ENCODE results near the gene TSPYL1.
A peak's percentile ranks its signal among the peaks of the same experiment; 100 is the strongest.

TSPYL1 gene

DNA sequence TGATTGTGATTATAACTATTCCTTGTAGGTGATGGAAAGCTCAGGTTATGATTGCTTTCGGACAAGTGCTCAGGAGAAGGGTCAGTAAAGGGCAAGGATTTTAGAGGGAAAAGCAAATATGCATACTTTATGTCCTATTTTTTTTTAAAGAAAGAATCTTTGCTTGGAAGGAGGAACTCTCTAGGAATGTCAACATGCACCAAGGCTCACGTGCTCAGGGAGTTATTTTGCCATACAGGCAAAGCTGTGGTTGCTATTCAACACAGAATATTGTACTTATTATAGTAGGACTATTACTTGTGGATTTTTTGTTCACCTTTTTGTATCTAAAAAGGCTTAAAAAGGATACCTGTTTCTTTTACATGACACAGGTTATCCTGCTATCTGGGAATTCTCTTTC lies 3.0 kb upstream of the TSPYL1 start:
- TF ChIP-seq CTCF (IDR thresholded peaks at IDR 0.05; ENCODE audit: insufficient read depth, low read length, missing control alignments): no peak
- CTCF ChIA-PET: interaction anchor here (1.0 to 1.6 kb wide), 4 partner anchors 12 to 280 kb away, joined by 3 to 8 read pairs (median 4); no protein-coding TSS in a partner anchor
- POLR2A ChIA-PET: interaction anchor here (0.8 kb wide), 1 partner anchor 104 kb away, joined by 5 read pairs; no protein-coding TSS in a partner anchor
- H3K4me3 ChIP-seq (ENCODE audit: low read depth, low read length): no peak overlapping the region
- DNase-seq (ENCODE audit: low read depth, low spot score): no peak

DNA sequence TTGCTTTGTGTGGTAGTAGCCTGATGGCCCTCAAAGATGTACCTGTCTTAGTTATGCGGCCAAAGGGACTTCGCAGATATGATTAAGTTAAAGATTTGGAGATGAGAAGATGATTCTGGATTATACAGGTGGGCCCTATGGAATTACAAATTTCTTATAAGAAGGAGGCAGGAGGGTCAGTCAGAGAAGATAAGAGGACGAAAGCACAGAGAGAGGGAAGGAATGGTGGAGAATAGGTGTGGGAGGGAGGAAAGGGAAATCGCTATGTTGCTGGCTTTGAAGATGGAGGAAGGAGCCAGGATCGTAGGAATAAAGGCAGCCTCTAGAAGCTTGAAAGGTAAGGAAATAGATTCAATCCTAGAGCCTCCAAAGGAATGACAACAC lies 1.2 kb upstream of the TSPYL1 start:
- ChIA-PET CTCF (interaction anchor here (0.9 to 5.3 kb wide), 16 partner anchors 9 to 284 kb away, joined by 3 to 37 read pairs (median 4); partner anchors contain the start of gene CALHM5), POLR2A (no interaction called here)
- H3K4me3 ChIP-seq (ENCODE audit: low read depth, low read length): no peak overlapping the region
- no peak for DNase-seq (ENCODE audit: low read depth, low spot score)
- TF ChIP-seq CTCF (IDR thresholded peaks at IDR 0.05; ENCODE audit: insufficient read depth, low read length, missing control alignments): no peak

GRCh38 chr6:116280161-116280932 lies 617 bp upstream of the TSPYL1 start:
- DNase-seq (ENCODE audit: low read depth, low spot score): no peak
- POLR2A ChIA-PET: interaction anchor here (0.8 to 2.1 kb wide), 8 partner anchors 8 to 283 kb away, joined by 3 to 10 read pairs (median 4); partner anchors contain the start of genes DSE and TSPYL4
- H3K4me3 ChIP-seq (ENCODE audit: low read depth, low read length): peak overlapping the region; percentile 90
- CTCF ChIA-PET: interaction anchor here (0.9 to 5.3 kb wide), 18 partner anchors 8 to 285 kb away, joined by 3 to 37 read pairs (median 4); partner anchors contain the start of genes CALHM4 and CALHM5
- no peak for TF ChIP-seq CTCF (IDR thresholded peaks at IDR 0.05; ENCODE audit: insufficient read depth, low read length, missing control alignments)

GRCh38 chr6:116278854-116279231 lies 887 bp downstream of the TSPYL1 start:
- POLR2A ChIA-PET: interaction anchor here (1.1 to 2.1 kb wide), 6 partner anchors 9 to 284 kb away, joined by 3 to 10 read pairs (median 4); partner anchors contain the start of gene DSE
- H3K4me3 ChIP-seq (ENCODE audit: low read depth, low read length): peak overlapping the region; percentile 90
- no peak for TF ChIP-seq CTCF (IDR thresholded peaks at IDR 0.05; ENCODE audit: insufficient read depth, low read length, missing control alignments)
- CTCF ChIA-PET: interaction anchor here (0.7 to 5.3 kb wide), 10 partner anchors 9 to 287 kb away, joined by 3 to 37 read pairs (median 12); no protein-coding TSS in a partner anchor
- DNase-seq (ENCODE audit: low read depth, low spot score): no peak

DNA sequence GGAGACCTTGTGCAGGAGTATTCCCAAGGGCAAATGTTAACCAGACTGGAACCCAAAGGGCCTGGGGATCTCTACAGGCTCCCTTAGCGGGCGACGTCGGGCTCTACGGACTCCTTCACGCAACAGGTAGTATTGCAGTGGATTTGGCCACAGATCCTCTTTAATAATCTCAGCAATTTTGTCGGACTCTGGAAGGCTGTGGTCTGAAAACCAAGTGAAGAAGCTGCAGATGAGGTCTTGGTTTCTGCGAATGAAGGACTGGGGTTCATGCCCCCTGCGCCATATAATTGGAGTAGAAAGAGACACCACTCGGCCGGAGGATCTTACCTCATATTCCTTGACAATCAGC lies 1.3 kb downstream of the TSPYL1 start:
- H3K4me3 ChIP-seq (ENCODE audit: low read depth, low read length): peak overlapping the region; percentile 90
- POLR2A ChIA-PET: interaction anchor here (1.1 to 2.1 kb wide), 2 partner anchors 93 to 118 kb away, joined by 4 to 10 read pairs; partner anchors contain the start of gene DSE

More for the DNA sequence above, 1.3 kb downstream of the TSPYL1 start:
- CTCF ChIA-PET: interaction anchor here (0.8 to 5.3 kb wide), 9 partner anchors 9 to 287 kb away, joined by 3 to 37 read pairs (median 14); partner anchors contain the start of gene TSPYL4
- no peak for DNase-seq (ENCODE audit: low read depth, low spot score)
- TF ChIP-seq CTCF (IDR thresholded peaks at IDR 0.05; ENCODE audit: insufficient read depth, low read length, missing control alignments): no peak
